Neural cell (in vitro differentiated cells): Measurements from ENCODE around the gene LAMA5.

Source experiments
- CTCF ChIP-seq: fragments of 450-650 bp; IDR thresholded peaks from 2 replicates; pipeline ENCODE4 v1.5.1; 2014; ENCODE audit warnings: antibody characterized with exemption, mild to moderate bottlenecking, moderate library complexity; ENCODE audit not compliant: poor library complexity, severe bottlenecking
- EZH2 ChIP-seq: fragments of 200-600, 300-800 bp; shearing (Covaris generic), sonication (generic); IDR thresholded peaks from 2 replicates; pipeline ENCODE4 v1.6.1; 2014; ENCODE audit warnings: antibody characterized with exemption, low read length, borderline replicate concordance, mild to moderate bottlenecking; ENCODE audit not compliant: insufficient read depth, poor library complexity, severe bottlenecking
- POLR2AphosphoS5 ChIP-seq: IDR thresholded peaks from 2 replicates; pipeline ENCODE4 v1.6.1; 2012

- TF ChIP-seq CTCF (no peak), EZH2 (no peak), POLR2AphosphoS5 (no peak)
Measured at GRCh38 chr20:62318400-62319345, 48.4 kb downstream of the LAMA5 start.
